ENCODE measurements around the gene HELZ2. TPM values are rescaled to one million over a fixed set of nuclear protein-coding genes. Genes with fewer than 3 reads are reported as not detected.
"Not testable (repeated sequence)": the region's sequence is repeated elsewhere in the genome, so short reads cannot be mapped to it uniquely, and the experiment has no call there.

Gene HELZ2
- total RNA-seq, 1 donor from 2014 or later = 11.5 TPM

DNA sequence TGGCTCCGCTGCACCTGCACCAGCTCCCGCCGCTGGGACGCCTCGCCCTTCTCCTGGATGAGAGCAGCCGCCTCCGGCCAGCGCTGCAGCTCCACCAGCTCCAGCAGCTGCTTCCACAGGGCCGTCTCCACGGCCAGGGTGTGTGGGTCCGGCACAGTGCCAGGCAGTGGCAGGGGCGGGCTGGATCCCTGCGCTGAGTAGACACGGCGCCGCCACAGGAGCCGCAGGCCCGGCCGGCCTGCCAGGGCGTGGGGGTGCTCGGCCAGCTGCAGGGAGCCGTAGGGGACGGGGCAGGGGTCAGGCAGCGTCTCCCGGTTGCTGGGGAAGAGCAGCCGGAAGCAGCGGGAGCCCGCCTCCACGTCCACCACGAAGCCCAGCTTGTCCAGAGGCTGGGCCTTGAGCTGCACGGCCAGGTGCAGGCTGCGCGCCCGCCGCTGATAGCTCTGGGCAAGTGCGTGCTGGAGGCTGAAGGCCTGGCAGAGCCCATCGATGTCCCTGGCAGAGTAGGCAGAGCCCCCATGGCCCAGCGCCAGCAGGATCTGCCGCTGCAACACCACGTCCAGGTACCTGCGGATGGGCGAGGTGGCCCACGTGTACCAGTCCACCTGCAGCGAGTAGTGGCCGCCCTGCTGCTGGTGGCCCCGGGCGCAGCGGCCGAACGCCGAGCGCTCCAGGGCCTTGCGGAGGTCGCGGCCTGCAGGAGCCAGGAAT lies 10.7 kb downstream of the HELZ2 start:
- intact Hi-C loops (cut with micrococcal nuclease) = no loop called here
- H3K4me1 Mint-ChIP-seq (ENCODE audit: low read depth) = peaks cover 12% of the 10 kb centered on the region
- H3K36me3 Mint-ChIP-seq (ENCODE audit: low read depth) = peaks cover 16% of the 10 kb centered on the region
- no peak for DNase-seq (ENCODE audit: low spot score)
- H3K27me3 Mint-ChIP-seq (ENCODE audit: low read depth) = no peaks in the 10 kb centered on the region
- no peaks in the 10 kb centered on the region for H3K9me3 Mint-ChIP-seq
- no peak overlapping the region for H3K27ac Mint-ChIP-seq
- no peak overlapping the region for H3K4me3 Mint-ChIP-seq (ENCODE audit: low read depth)

DNA sequence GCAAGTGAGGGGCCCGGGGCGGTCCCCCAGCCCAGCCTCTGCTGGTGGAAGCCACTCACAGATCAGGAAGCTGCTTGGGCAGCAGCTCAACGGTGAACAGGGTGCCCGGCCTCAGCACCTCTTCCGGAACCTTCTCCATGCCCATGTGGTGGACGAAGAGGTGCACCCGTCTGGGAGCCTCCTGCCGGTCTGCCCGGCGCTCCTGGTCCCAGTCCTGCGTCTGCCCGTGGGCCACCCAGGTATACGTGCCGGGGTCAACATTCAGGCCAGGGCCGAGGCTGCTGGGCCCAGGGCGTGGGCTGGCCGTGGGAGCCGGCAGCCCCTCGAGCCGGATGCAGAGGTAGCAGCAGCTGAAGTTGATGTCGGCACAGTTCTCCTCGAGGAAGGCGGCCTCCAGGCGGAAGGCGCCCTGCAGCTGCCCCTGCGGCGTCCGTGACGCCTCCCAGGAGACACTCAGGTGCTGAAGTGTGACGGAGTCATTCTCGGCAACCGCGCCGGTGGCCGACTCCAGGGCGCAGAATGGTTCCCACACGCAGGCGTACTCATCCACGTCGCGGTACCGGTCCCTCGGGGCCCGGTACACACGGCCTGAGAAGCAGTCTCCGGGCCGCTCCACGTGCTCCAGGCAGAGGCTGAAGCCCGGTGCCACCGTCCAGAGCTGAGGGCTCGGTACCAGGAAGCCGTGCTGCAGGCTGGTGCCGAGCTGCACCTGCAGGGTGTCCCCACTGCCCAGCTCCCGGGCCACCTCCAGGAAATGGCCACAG lies 11.4 kb downstream of the HELZ2 start:
- H3K4me3 Mint-ChIP-seq (ENCODE audit: low read depth) = no peak overlapping the region
- H3K27ac Mint-ChIP-seq = no peak overlapping the region
- peaks cover 6% of the 10 kb centered on the region for H3K4me1 Mint-ChIP-seq (ENCODE audit: low read depth)
- peaks cover 16% of the 10 kb centered on the region for H3K36me3 Mint-ChIP-seq (ENCODE audit: low read depth)
- intact Hi-C loops (cut with micrococcal nuclease) = no loop called here
- DNase-seq (ENCODE audit: low spot score) = no peak
- H3K9me3 Mint-ChIP-seq = no peaks in the 10 kb centered on the region
- H3K27me3 Mint-ChIP-seq (ENCODE audit: low read depth) = no peaks in the 10 kb centered on the region

DNA sequence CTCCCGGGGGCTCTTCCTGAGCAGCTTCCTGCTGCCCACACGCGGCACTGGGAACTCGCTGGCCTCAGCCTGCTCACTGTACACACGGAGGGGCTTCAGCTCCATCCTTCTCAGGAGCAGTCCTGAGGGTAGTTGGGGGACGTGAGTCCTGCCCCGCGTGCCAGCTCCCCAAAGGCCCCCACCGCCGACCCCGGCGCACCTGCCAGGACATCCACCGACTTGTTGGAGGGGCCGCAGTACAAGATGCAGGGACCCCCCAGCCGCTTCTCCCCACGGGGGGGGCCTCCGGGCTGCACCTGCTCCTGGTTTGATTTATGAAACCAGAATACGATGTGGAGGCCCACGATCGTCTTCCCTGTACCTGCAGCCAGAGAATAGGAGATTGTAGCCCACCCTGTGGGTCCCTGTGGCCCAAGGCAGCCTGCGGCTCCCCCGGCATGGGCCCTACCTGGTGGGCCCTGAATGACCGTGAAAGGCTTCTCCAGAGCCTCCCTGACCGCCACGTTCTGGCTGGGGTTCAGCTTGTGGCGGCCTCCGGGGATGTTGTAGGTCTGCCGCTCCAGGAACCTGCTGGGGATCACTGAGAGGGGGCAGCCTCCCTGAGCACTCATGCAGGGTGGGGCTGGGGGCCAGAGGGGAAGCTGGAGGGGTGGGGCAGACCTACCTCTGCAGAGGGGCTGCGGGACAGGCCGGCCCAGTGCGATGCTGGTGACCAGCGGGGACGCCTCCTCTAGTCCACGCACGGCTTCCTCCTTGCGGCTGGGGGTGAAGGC lies 12.2 kb downstream of the HELZ2 start:
- H3K27me3 Mint-ChIP-seq (ENCODE audit: low read depth) = no peaks in the 10 kb centered on the region

DNA sequence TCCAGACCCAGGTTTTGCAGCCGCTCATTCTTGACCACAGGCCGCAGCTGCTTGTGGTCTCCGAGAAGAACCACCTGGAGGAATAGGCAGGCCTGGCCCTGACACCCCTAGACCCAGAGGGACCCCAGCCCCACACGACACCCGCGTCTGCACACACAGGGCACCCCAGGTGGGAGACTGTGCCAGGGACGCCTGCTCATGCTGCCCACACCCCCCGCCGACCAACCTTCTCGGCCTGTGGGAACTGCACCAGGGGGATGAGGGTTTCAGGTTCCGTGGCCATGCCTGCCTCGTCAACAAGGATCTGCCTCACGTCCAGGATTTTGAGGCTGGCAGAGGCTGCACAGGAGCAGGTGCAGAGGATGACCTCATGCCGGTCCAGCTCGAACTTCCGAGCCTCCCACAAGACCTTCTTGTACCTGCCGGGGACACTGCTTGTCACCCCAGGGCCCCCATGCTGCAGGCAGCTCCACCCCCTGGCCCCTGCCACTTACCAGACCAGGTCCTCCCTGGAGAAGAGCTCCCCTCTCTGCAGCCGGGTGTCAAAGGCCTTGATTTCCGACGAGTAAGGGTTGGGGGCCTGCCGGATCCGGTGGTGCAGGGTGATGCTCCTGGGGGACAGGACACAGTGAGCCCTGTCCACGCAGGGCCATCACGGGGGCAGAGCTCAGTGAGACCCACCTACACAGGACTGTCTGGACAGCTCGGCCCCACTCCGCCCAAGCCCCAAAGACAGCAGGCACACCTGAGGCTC lies 13.0 kb downstream of the HELZ2 start:
- intact Hi-C loops (cut with micrococcal nuclease) = no loop called here
- DNase-seq (ENCODE audit: low spot score) = no peak
- Mint-ChIP-seq H3K4me3 (ENCODE audit: low read depth) (no peak overlapping the region), H3K27ac (no peak overlapping the region), H3K9me3 (no peaks in the 10 kb centered on the region), H3K36me3 (ENCODE audit: low read depth) (peaks cover 16% of the 10 kb centered on the region), H3K4me1 (ENCODE audit: low read depth) (no peaks in the 10 kb centered on the region), H3K27me3 (ENCODE audit: low read depth) (no peaks in the 10 kb centered on the region)

More for the DNA sequence above, 12.2 kb downstream of the HELZ2 start:
- DNase-seq (ENCODE audit: low spot score) = no peak
- Mint-ChIP-seq H3K4me1 (ENCODE audit: low read depth) (no peaks in the 10 kb centered on the region), H3K36me3 (ENCODE audit: low read depth) (peaks cover 16% of the 10 kb centered on the region), H3K4me3 (ENCODE audit: low read depth) (no peak overlapping the region), H3K27ac (no peak overlapping the region), H3K9me3 (no peaks in the 10 kb centered on the region)
- intact Hi-C loops (cut with micrococcal nuclease) = no loop called here

DNA sequence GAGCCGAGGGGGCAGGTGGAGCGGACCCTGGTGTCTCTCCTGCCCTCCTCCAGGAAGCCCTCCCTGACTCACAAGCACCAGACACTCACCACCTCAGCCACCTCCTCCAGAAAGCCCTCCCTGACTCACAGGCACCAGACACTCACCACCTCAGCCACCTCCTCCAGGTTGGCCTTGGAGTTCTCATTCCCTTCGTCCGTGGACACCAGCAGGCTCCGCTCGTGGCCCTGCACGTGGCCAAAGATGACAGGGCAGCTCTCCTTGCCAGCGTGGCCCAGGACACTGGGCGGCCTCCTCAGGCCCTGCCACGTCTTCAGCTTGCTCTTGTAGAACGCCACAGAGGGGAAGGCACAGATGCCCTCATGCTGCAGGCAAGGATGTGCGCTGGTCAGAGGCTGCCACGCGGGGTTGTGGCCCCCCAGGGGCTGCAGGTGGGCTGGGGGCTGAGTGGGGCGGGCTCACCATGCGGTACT lies 13.7 kb downstream of the HELZ2 start:
- Mint-ChIP-seq H3K27ac (no peak overlapping the region), H3K4me3 (ENCODE audit: low read depth) (no peak overlapping the region), H3K4me1 (ENCODE audit: low read depth) (no peaks in the 10 kb centered on the region), H3K9me3 (no peaks in the 10 kb centered on the region), H3K36me3 (ENCODE audit: low read depth) (peaks cover 16% of the 10 kb centered on the region), H3K27me3 (ENCODE audit: low read depth) (no peaks in the 10 kb centered on the region)
- intact Hi-C loops (cut with micrococcal nuclease) = no loop called here
- DNase-seq (ENCODE audit: low spot score) = no peak

DNA sequence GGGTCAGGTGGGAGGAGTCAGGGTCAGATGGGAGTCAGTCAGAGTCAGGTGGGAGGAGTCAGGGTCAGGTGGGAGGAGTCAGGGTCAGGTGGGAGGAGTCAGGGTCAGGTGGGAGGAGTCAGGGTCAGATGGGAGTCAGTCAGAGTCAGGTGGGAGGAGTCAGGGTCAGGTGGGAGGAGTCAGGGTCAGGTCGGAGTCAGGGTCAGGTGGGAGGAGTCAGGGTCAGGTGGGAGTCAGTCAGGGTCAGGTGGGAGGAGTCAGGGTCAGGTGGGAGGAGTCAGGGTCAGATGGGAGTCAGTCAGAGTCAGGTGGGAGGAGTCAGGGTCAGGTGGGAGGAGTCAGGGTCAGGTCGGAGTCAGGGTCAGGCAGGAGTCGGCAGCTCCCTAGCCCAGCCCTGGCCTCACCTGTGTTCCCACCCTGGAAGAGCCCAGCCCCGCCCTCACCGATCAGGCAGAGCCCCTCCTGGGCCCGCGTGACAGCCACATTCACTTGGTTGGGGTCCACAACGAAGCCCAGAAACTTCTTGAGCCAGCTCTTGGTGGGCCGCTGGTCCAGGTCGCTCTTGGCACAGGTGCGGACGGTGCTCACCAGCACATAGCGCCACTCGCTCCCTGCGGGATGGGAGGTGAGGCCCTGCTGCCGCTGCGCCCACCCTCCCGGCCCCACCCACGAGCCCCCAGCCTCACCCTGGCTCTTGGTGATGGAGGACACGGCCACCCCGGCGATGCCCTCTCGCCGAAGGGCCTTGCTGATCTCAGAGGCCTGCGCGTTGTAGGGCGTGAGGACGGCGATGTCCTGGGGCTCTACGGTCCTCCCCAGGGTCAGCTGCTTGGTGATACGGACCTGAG lies 14.3 kb downstream of the HELZ2 start:
- DNase-seq (ENCODE audit: low spot score); H3K27ac Mint-ChIP-seq; H3K9me3 Mint-ChIP-seq; H3K4me1 Mint-ChIP-seq (ENCODE audit: low read depth); H3K27me3 Mint-ChIP-seq (ENCODE audit: low read depth); intact Hi-C loops (cut with micrococcal nuclease); H3K4me3 Mint-ChIP-seq (ENCODE audit: low read depth): not testable (repeated sequence)
- peaks cover 16% of the 10 kb centered on the region for H3K36me3 Mint-ChIP-seq (ENCODE audit: low read depth)

DNA sequence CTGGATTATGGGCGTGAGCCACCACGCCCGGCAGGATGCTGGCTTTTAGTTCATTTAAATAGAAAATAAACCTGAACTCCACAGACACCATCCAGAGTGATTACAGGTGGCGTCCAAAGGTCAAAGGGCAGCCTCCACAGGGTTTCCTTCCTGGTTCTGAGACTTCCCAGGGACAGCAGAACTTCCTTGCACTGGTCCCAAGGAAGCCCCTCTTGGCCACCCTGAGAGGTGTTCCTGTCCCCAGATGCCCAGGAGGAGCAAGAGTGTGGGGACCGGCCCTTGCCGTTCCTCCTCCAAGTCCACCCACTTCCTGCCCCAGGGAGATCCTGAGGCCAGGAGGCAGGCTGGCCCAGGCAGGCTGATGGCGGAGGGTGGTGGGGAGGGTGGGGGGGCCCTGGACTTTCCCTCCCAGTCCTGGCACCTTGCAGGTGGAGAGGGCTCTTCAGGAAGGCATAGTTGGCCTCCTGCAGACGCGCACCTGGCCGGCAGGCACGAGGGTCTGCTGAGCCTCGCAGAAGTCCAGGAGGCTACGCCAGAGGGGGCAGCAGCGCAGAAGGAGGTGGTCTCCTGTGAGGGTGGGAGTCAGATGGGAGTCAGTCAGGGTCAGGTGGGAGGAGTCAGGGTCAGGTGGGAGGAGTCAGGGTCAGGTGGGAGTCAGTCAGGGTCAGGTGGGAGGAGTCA lies 15.1 kb downstream of the HELZ2 start:
- Mint-ChIP-seq H3K9me3 (no peaks in the 10 kb centered on the region), H3K4me3 (ENCODE audit: low read depth) (no peak overlapping the region), H3K36me3 (ENCODE audit: low read depth) (peaks cover 16% of the 10 kb centered on the region), H3K4me1 (ENCODE audit: low read depth) (no peaks in the 10 kb centered on the region), H3K27me3 (ENCODE audit: low read depth) (no peaks in the 10 kb centered on the region), H3K27ac (no peak overlapping the region)
- intact Hi-C loops (cut with micrococcal nuclease) = no loop called here
- DNase-seq (ENCODE audit: low spot score) = no peak

DNA sequence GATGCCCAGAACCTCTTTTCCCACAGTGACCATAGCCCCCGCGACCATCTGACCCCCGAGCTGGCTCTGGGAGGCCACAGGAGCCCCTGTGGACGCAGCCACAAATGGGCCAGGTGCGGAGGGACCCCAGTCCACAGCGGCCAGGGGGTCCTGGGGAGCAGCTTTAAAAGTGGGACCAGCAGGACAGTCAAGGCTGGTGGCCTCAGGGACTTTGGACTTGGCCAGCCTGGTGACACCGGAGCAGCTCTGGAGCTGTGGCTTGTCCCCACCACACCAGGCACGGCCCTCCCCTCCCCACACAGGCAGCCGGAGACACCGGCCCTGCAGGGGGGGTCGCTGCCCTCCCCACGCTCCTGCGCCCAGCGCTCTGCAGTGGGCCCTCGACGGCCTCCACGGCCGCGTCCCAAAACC lies 16.6 kb downstream of the HELZ2 start:
- Mint-ChIP-seq H3K4me1 (ENCODE audit: low read depth) (peaks cover 7% of the 10 kb centered on the region), H3K27ac (no peak overlapping the region), H3K36me3 (ENCODE audit: low read depth) (peaks cover 16% of the 10 kb centered on the region), H3K9me3 (no peaks in the 10 kb centered on the region), H3K4me3 (ENCODE audit: low read depth) (no peak overlapping the region), H3K27me3 (ENCODE audit: low read depth) (no peaks in the 10 kb centered on the region)
- no peak for DNase-seq (ENCODE audit: low spot score)
- intact Hi-C loops (cut with micrococcal nuclease) = no loop called here

DNA sequence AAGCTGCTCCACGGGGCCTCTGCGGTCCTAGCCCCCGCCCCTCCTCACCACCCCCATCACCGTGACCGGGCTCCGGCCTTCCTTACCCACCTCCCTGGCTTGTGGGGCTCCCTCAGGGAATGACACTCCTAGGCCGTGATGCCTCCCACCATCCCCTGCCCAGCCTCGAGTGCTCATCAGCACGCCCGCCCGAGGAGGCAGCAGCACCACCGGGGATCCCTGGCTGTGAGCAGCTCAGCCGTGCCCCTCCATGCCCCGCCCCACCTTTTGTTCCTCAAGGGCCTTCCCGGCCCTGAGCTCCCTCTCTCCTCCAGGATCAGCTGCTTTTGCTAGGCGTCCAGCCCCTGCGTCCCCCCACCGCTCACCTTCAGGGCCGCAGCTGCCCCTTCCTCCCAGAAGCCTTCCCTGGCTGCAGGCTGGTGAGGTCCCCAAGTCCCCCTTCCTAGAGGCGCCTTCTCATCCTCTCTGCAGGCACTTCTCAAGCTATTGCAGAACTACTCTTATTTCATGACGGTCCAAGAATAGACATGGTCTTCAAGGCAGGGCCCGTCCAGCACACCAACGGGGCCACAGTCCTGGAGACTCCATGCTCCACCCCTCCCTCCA lies 17.1 kb downstream of the HELZ2 start:
- no peaks in the 10 kb centered on the region for H3K27me3 Mint-ChIP-seq (ENCODE audit: low read depth)
- intact Hi-C loops (cut with micrococcal nuclease) = no loop called here
- no peak for DNase-seq (ENCODE audit: low spot score)
- H3K9me3 Mint-ChIP-seq = no peaks in the 10 kb centered on the region
- H3K27ac Mint-ChIP-seq = no peak overlapping the region
- no peak overlapping the region for H3K4me3 Mint-ChIP-seq (ENCODE audit: low read depth)
- peaks cover 16% of the 10 kb centered on the region for H3K36me3 Mint-ChIP-seq (ENCODE audit: low read depth)
- peaks cover 8% of the 10 kb centered on the region for H3K4me1 Mint-ChIP-seq (ENCODE audit: low read depth)

DNA sequence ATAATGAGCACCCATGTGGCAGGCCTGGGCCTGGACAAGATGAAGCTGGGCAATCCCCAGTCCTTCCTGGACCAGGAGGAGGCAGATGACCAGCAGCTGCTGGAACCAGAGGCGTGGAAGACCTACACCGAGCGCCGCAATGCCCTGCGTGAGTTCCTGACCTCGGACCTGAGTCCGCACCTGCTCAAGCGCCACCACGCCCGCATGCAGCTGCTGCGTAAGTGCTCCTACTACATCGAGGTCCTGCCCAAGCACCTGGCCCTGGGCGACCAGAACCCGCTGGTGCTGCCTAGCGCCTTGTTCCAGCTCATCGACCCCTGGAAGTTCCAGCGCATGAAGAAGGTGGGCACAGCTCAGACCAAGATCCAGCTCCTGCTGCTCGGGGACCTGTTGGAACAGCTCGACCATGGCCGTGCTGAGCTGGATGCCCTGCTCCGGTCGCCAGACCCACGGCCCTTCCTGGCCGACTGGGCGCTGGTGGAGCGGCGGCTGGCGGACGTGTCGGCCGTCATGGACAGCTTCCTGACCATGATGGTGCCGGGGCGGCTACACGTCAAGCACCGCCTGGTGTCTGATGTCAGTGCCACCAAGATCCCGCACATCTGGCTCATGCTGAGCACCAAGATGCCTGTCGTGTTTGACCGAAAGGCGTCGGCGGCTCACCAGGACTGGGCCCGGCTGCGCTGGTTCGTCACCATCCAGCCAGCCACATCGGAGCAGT lies 18.2 kb downstream of the HELZ2 start:
- intact Hi-C loops (cut with micrococcal nuclease) = no loop called here

More for the DNA sequence above, 18.2 kb downstream of the HELZ2 start:
- Mint-ChIP-seq H3K36me3 (ENCODE audit: low read depth) (peaks cover 12% of the 10 kb centered on the region), H3K4me1 (ENCODE audit: low read depth) (peaks cover 8% of the 10 kb centered on the region), H3K9me3 (no peaks in the 10 kb centered on the region), H3K4me3 (ENCODE audit: low read depth) (no peak overlapping the region), H3K27ac (no peak overlapping the region), H3K27me3 (ENCODE audit: low read depth) (peaks cover 3% of the 10 kb centered on the region)
- no peak for DNase-seq (ENCODE audit: low spot score)

All from activated T-helper 2 cell treated with anti-CD3 and anti-CD28 coated beads, Interferon-gamma antibody, Interleukin-2, Interleukin-4, amounts not matched to agents 10 μg/mL and 5 μg/mL and 100 μg/mL, durations not matched to agents 14 hours and 24 hours and 36 hours (primary cell).